CD4-positive, alpha-beta T cell (primary cell): Measurements from ENCODE around the gene UBE3C. TPM values are rescaled to one million over a fixed set of nuclear protein-coding genes. Genes with fewer than 3 reads are reported as not detected.
A peak's percentile ranks its signal among the peaks of the same experiment; 100 is the strongest.

Experiments used
- ATAC-seq: fragments of 200-7000 bp; cut with Tn5 transposase; one replicate; pipeline ENCODE4 v1.10.0; 2022; ENCODE audit warnings: mild to moderate bottlenecking; ENCODE audit not compliant: poor library complexity
- CTCF ChIA-PET: fragments of 350-600 bp; sonication (Branson Sonifier 250); formaldehyde crosslinking; loops from one replicate; lab custom pipeline; 2021; ENCODE audit warnings: antibody characterized with exemption, inconsistent platforms; lab: Charles Lee
- POLR2A ChIA-PET: fragments of 350-600 bp; sonication (Branson Sonifier 250); formaldehyde crosslinking; loops from one replicate; lab custom pipeline; 2021; ENCODE audit warnings: antibody characterized with exemption, inconsistent platforms; lab: Charles Lee
- DNase-seq, 14 experiments: peaks; one replicate each; pipeline ENCODE4 v3.0.0-alpha.2; 2013 to 2020; ENCODE audit warnings: mixed read lengths in 2 of 14
- H3K27ac ChIP-seq, 2 donors: one replicate each; pipeline versions ENCODE4 v1.5.1 to v1.7.0; 2013; ENCODE audit warnings: low read length in 2 of 2, low read depth in 1 of 2, mild to moderate bottlenecking in 1 of 2
- H3K27me3 ChIP-seq, 2 experiments: 1 replicate in 1 of 2; 2 replicates in 1 of 2; pipeline versions ENCODE4 v1.6.1 to v1.7.0; 2013; ENCODE audit warnings: low read length in 2 of 2, control low read depth in 1 of 2, mild to moderate bottlenecking in 1 of 2, moderate library complexity in 1 of 2; ENCODE audit not compliant: insufficient read depth in 2 of 2, control insufficient read depth in 1 of 2
- H3K36me3 ChIP-seq: one replicate; pipeline ENCODE4 v1.6.1; 2013; ENCODE audit warnings: low read length, control low read depth; ENCODE audit not compliant: insufficient read depth
- H3K4me1 ChIP-seq: one replicate; pipeline ENCODE4 v1.6.1; 2013; ENCODE audit warnings: low read length, control low read depth; ENCODE audit not compliant: insufficient read depth
- H3K4me3 ChIP-seq: one replicate; pipeline ENCODE4 v1.5.1; 2013; ENCODE audit warnings: mild to moderate bottlenecking, low read length, moderate library complexity
- H3K9me3 ChIP-seq, 2 experiments: 1 replicate in 1 of 2; 2 replicates in 1 of 2; pipeline versions ENCODE4 v1.6.1 to v1.7.0; 2013; ENCODE audit warnings: low read length in 2 of 2, mild to moderate bottlenecking in 2 of 2, control low read depth in 1 of 2, moderate library complexity in 1 of 2; ENCODE audit not compliant: control insufficient read depth in 1 of 2, insufficient read depth in 1 of 2
- H3K27ac Mint-ChIP-seq: one replicate; pipeline ENCODE4 v1.8.0; 2020; ENCODE audit warnings: mixed read lengths
- H3K27me3 Mint-ChIP-seq: one replicate; pipeline ENCODE4 v1.8.0; 2021; ENCODE audit warnings: mixed read lengths
- H3K36me3 Mint-ChIP-seq: one replicate; pipeline ENCODE4 v1.8.0; 2021; ENCODE audit warnings: low read depth, mixed read lengths
- H3K4me1 Mint-ChIP-seq: one replicate; pipeline ENCODE4 v1.8.0; 2021; ENCODE audit warnings: low read depth, mixed read lengths
- H3K4me3 Mint-ChIP-seq: one replicate; pipeline ENCODE4 v1.8.0; 2020; ENCODE audit warnings: mild to moderate bottlenecking, mixed read lengths
- H3K9me3 Mint-ChIP-seq: one replicate; pipeline ENCODE4 v1.8.0; 2020; ENCODE audit warnings: mixed read lengths
- intact Hi-C, 2 experiments: fragments of 100-400 bp; cut with DNase I in 1 of 2; cut with micrococcal nuclease in 1 of 2; formaldehyde crosslinking; loops; one replicate each; pipeline versions ENCODE4 v1.15.1 to v1.9.0; 2023 to 2025; cut with DNase I, micrococcal nuclease
- total RNA-seq, 174 experiments: library from RNA in 2 of 174; stranded (reverse) in 2 of 174; gene quantifications; one replicate each; pipeline ENCODE4 v1.2.3 and lab custom pipeline; 2021 to 2026
- TF ChIP-seq, protein P1 (sequence below): fragments of 200-600 bp; IDR thresholded peaks from one replicate; pipeline ENCODE4 v1.8.0; 2022; ENCODE audit warnings: antibody characterized with exemption, mild to moderate bottlenecking

Gene UBE3C
- total RNA-seq, 2 experiments from 2014 or later, result 30.8 to 32.3 TPM

DNA sequence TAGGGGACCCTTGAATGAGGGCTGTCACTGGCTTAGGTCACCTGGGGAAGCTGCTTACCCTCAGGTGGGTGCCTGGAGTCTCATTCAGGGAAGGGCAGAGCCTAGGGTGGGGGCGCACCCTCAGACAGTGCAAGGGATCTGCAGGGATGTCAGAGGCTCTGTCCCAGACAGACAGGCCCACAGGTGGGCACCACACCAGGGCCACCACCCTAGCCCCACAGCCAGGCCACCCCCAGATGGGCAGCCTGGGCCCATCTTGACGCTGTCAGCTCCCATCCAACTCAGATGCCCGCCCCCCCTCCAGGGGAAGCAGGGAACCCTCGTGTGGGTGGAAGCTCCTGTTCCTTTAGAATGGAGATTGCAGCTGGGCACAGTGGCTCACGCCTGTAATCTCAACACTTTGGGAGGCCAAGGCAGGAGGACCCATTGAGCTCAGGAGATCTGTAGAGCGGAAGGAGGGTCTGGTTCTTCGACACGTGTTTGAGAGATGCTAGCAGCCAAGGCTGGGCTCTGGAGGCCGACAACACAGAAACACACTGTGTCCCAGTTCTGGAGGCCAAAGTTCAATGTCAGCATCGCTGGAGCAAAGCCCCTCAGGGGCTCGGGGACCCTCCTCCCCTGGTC, 139.6 kb downstream of the UBE3C start:
- intact Hi-C loops, result loop anchor here in 1 of 2 experiments (10.0 kb wide), 1 partner anchor 1483 kb away; no protein-coding TSS in a partner anchor
- no peak overlapping the region for H3K27ac Mint-ChIP-seq
- no peak overlapping the region for H3K4me3 ChIP-seq
- TF ChIP-seq, protein P1, sequence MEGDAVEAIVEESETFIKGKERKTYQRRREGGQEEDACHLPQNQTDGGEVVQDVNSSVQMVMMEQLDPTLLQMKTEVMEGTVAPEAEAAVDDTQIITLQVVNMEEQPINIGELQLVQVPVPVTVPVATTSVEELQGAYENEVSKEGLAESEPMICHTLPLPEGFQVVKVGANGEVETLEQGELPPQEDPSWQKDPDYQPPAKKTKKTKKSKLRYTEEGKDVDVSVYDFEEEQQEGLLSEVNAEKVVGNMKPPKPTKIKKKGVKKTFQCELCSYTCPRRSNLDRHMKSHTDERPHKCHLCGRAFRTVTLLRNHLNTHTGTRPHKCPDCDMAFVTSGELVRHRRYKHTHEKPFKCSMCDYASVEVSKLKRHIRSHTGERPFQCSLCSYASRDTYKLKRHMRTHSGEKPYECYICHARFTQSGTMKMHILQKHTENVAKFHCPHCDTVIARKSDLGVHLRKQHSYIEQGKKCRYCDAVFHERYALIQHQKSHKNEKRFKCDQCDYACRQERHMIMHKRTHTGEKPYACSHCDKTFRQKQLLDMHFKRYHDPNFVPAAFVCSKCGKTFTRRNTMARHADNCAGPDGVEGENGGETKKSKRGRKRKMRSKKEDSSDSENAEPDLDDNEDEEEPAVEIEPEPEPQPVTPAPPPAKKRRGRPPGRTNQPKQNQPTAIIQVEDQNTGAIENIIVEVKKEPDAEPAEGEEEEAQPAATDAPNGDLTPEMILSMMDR, result no peak
- CTCF ChIA-PET, result no interaction called here
- H3K27me3 Mint-ChIP-seq, result peaks cover 5% of the 10 kb centered on the region
- DNase-seq (peak in 1 of 14 experiments; percentile 11), ATAC-seq (no peak)
- no peaks in the 10 kb centered on the region for H3K36me3 ChIP-seq
- POLR2A ChIA-PET, result no interaction called here
- H3K4me3 Mint-ChIP-seq, result no peak overlapping the region
- peaks cover 13% of the 10 kb centered on the region for H3K4me1 Mint-ChIP-seq
- no peaks in the 10 kb centered on the region for H3K9me3 Mint-ChIP-seq
- H3K4me1 ChIP-seq, result peaks cover 49% of the 10 kb centered on the region
- H3K9me3 ChIP-seq, result peaks cover 0 to 22% of the 10 kb centered on the region in 2 experiments
- peaks cover 16 to 28% of the 10 kb centered on the region in 2 experiments for H3K27me3 ChIP-seq
- no peak overlapping the region for H3K27ac ChIP-seq
- H3K36me3 Mint-ChIP-seq, result no peaks in the 10 kb centered on the region

DNA sequence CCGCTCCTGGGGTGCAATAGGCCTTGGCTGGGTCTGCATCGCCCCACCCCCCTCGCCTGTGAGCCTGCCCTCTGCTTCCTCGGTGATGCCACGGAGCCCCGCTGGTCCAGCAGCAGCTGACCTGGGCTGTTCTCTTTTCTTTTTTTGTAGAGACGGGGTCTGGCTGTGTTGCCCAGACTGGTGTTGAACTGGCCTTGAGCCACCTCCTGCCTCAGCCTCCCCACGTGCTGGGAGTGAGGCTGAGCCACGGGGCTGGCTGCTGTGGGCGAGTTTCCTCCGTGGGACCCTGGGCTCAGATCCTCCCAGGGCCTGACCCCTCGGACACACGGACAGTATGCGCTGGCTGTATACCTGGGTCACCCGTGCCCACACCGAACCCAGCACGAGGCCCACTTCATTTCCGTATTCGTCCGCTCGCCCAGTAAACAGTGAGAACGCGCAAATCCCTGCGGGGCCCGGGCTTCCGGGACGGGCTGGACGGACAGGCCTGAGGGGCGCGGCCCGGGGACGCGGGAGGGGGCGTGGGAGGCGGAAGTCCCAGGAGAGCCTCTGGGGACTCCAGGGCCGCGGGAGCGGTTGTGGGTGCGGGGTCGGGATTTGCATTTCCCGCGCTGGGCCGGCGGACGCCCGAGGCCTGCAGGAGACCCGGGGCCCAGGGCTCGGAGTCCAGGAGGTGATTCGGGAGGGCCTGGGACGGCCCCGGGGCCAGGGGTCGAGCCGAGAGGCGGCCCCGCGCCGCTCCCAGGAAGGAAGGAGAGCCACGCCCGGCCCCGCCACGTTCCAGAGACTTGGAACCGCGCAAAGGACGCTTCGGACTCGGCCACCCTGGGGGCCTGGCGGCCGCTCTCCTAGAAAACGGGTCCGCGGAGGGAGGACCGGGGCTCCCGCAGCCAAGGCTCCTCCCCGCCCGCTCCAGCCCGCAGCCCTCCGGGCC, 140.3 kb downstream of the UBE3C start:
- ATAC-seq (no peak), DNase-seq (peak in 3 of 14 experiments; percentile 5 to 35 (median 24))
- Mint-ChIP-seq H3K9me3 (no peaks in the 10 kb centered on the region), H3K27ac (no peak overlapping the region), H3K4me3 (no peak overlapping the region), H3K36me3 (no peaks in the 10 kb centered on the region), H3K27me3 (peaks cover 5% of the 10 kb centered on the region), H3K4me1 (peaks cover 7% of the 10 kb centered on the region)
- intact Hi-C loops, result loop anchor here in 1 of 2 experiments (10.0 kb wide), 1 partner anchor 1484 kb away; no protein-coding TSS in a partner anchor
- TF ChIP-seq, protein P1, result no peak
- ChIA-PET CTCF (no interaction called here), POLR2A (no interaction called here)
- no peaks in the 10 kb centered on the region for H3K36me3 ChIP-seq
- H3K4me1 ChIP-seq, result peaks cover 41% of the 10 kb centered on the region
- peaks cover 16 to 28% of the 10 kb centered on the region in 2 experiments for H3K27me3 ChIP-seq
- H3K9me3 ChIP-seq, result peaks cover 0 to 26% of the 10 kb centered on the region in 2 experiments
- no peak overlapping the region for H3K27ac ChIP-seq
- peak overlapping the region; percentile 35 for H3K4me3 ChIP-seq

DNA sequence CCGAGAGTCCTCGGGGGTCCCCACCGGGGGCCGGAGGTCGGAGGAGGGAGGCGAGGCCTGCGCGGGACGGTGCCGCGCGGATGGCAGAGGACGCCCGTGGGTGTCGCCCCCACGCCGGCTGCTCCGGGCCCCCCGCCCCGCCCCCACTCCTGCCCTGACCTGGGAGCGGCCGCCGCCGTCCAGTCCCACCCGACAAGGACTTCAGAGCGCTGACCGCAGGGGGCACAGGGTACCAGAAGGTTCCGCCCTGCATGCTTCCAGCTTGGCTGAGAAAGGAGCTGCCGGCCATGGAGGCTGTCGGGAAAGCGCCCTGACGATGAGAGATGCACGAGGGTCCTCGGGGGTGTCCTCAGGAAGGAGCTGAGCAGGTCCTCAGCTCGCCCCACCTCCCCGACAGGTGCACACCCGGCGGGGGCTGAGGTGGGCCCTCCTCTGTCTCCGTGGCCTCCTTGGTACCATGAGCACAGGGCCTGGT, 141.1 kb downstream of the UBE3C start:
- Histone ChIP-seq H3K27ac (no peak overlapping the region), H3K4me1 (peaks cover 37% of the 10 kb centered on the region), H3K36me3 (no peaks in the 10 kb centered on the region), H3K4me3 (peak overlapping the region; percentile 35), H3K27me3 (peaks cover 16 to 28% of the 10 kb centered on the region in 2 experiments), H3K9me3 (peaks cover 5 to 34% of the 10 kb centered on the region in 2 experiments)
- H3K4me1 Mint-ChIP-seq, result peaks cover 7% of the 10 kb centered on the region
- H3K9me3 Mint-ChIP-seq, result no peaks in the 10 kb centered on the region
- intact Hi-C loops, result loop anchor here in 1 of 2 experiments (10.0 kb wide), 1 partner anchor 1485 kb away; no protein-coding TSS in a partner anchor
- ChIA-PET POLR2A (no interaction called here), CTCF (no interaction called here)
- no peak overlapping the region for H3K4me3 Mint-ChIP-seq
- H3K27me3 Mint-ChIP-seq, result peaks cover 5% of the 10 kb centered on the region
- DNase-seq (no peak), ATAC-seq (no peak)
- TF ChIP-seq, protein P1, result no peak
- H3K36me3 Mint-ChIP-seq, result no peaks in the 10 kb centered on the region
- H3K27ac Mint-ChIP-seq, result no peak overlapping the region
